ENCODE measurements around the gene LRG1.

The LRG1 gene

DNA sequence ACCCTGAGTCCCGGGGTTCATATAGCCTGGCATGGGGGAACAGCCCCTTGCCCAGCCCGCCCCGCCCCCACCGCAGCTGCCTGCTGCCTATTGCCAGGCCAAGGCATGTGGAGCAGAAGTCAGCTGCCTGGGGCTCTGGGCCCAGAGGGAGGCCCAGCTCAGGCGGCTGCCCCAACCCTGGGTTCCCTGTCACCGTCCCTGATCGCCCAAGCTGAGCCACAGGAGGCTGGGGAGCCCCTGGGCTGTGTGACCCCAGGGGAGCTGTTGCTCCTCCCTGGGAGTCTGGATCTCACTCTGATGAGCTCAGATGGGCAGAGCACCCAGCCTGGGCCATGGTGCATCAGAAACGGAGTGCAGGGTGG lies 22.9 kb downstream of the LRG1 start:
- DNase-seq (ENCODE audit: low spot score) = no peak
- in situ Hi-C loops (cut with MboI; ENCODE audit: low sequenced_read_pairs, unreplicated experiment) = no loop called here
- TF ChIP-seq, protein P1, sequence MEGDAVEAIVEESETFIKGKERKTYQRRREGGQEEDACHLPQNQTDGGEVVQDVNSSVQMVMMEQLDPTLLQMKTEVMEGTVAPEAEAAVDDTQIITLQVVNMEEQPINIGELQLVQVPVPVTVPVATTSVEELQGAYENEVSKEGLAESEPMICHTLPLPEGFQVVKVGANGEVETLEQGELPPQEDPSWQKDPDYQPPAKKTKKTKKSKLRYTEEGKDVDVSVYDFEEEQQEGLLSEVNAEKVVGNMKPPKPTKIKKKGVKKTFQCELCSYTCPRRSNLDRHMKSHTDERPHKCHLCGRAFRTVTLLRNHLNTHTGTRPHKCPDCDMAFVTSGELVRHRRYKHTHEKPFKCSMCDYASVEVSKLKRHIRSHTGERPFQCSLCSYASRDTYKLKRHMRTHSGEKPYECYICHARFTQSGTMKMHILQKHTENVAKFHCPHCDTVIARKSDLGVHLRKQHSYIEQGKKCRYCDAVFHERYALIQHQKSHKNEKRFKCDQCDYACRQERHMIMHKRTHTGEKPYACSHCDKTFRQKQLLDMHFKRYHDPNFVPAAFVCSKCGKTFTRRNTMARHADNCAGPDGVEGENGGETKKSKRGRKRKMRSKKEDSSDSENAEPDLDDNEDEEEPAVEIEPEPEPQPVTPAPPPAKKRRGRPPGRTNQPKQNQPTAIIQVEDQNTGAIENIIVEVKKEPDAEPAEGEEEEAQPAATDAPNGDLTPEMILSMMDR (IDR thresholded peaks at IDR 0.05; ENCODE audit: borderline replicate concordance, control extremely low read depth, extremely low read depth, insufficient read depth, missing control alignments) = no peak

GRCh38 chr19:4516199-4516938 lies 23.5 kb downstream of the LRG1 start:
- TF ChIP-seq, protein P1 (IDR thresholded peaks at IDR 0.05; ENCODE audit: borderline replicate concordance, control extremely low read depth, extremely low read depth, insufficient read depth, missing control alignments) = no peak
- in situ Hi-C loops (cut with MboI; ENCODE audit: low sequenced_read_pairs, unreplicated experiment) = no loop called here
- no peak for DNase-seq (ENCODE audit: low spot score)

DNA sequence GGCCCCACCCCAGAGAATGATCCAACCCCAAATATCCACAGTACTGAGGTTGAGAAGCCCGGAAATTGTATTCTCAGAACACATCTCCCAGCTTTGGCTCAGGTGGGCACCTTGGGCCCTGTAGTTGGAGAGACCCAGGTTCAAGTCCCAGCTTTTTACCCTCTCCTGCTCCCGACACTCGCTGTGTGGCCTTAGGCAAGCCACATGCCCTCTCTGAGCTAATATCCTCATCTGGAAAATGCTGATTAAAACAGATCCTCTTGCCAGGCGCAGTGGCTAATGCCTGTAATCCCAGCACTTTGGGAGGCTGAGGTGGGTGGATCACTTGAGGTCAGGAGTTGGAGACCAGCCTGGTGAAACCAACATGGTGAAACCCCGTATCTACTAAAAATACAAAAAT lies 24.1 kb downstream of the LRG1 start:
- in situ Hi-C loops (cut with MboI; ENCODE audit: low sequenced_read_pairs, unreplicated experiment) = no loop called here
- DNase-seq (ENCODE audit: low spot score) = no peak
- TF ChIP-seq, protein P1 (IDR thresholded peaks at IDR 0.05; ENCODE audit: borderline replicate concordance, control extremely low read depth, extremely low read depth, insufficient read depth, missing control alignments) = no peak

GRCh38 chr19:4513248-4513647 lies 26.6 kb downstream of the LRG1 start:
- TF ChIP-seq, protein P1 (IDR thresholded peaks at IDR 0.05; ENCODE audit: borderline replicate concordance, control extremely low read depth, extremely low read depth, insufficient read depth, missing control alignments) = no peak
- DNase-seq (ENCODE audit: low spot score) = no peak
- in situ Hi-C loops (cut with MboI; ENCODE audit: low sequenced_read_pairs, unreplicated experiment) = no loop called here

- in situ Hi-C loops (cut with MboI; ENCODE audit: low sequenced_read_pairs, unreplicated experiment) = no loop called here
- DNase-seq (ENCODE audit: low spot score) = no peak
- TF ChIP-seq, protein P1 (IDR thresholded peaks at IDR 0.05; ENCODE audit: borderline replicate concordance, control extremely low read depth, extremely low read depth, insufficient read depth, missing control alignments) = no peak
Observed at GRCh38 chr19:4512070-4512469, 27.8 kb downstream of the LRG1 start.

- TF ChIP-seq, protein P1 (IDR thresholded peaks at IDR 0.05; ENCODE audit: borderline replicate concordance, control extremely low read depth, extremely low read depth, insufficient read depth, missing control alignments) = no peak
- no peak for DNase-seq (ENCODE audit: low spot score)
- in situ Hi-C loops (cut with MboI; ENCODE audit: low sequenced_read_pairs, unreplicated experiment) = no loop called here
Observed at GRCh38 chr19:4511300-4512054, 28.4 kb downstream of the LRG1 start.

Data from GM13976 (cell line).